NCI-H1436 (cell line): ENCODE data around the gene CBFA2T2.
A peak's percentile ranks its signal among the peaks of the same experiment; 100 is the strongest.
"Not testable (repeated sequence)": the region's sequence is repeated elsewhere in the genome, so short reads cannot be mapped to it uniquely, and the experiment has no call there.

Source experiments
- DNase-seq: peaks from one replicate; lab custom pipeline; 2025; lab: John Stamatoyannopoulos, UW

The CBFA2T2 gene

DNA sequence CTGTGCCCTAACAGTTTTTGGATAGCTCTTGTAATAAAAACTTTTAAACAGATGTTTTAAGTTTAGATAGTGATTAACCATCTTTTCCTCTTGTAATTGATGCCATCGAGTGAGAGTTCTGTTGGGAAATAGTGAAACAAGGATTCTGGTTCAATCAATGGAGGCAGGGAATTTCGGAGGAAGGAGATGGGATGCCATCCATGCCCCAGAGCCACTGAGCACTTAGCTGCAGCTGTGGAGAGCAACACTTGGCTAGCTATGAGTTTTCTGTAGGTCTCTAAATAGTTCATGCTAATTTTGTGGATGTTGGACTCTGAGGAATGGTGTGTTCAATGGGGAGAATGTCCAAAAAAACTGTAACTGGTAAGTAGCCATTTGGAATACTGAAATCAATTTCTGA is 16.7 kb downstream of the CBFA2T2 start:
- no peak for DNase-seq

DNA sequence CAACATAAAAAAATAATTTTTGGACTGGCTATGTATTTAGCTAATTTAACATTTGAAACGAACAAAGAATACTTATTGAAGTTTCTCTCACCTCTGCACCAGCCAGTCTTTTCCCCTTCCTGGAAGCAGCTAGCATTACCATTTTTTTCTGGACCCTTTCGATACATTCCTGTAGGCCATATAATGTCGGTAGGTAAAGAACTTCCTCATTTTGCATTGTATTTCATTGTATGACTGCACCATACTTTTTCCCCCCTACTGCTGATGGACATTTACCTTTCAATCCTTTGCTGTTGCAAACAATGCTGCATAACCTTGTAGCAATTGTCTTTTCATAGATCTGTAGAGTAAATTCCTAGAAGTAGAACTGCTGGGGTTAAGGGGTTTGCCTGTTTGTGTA is 17.6 kb downstream of the CBFA2T2 start:
- DNase-seq = no peak

DNA sequence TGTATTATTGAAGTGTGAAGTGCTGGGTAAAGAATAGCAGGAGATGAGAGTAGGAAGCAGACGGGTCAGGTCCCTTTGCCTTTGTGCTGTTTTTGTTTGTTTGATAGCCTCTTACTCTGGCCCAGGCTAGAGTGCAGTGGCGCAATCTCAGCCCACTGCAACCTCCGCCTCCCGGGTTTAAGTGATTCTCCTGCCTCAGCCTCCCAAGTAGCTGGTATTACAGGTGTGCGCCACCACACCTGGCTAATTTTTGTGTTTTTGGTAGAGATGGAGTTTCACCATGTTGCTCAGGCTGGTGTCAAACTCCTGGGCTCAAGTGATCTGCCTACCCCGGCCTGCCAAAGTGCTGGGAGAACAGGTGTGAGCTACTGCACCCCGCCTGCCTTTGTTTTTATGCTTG is 18.1 kb downstream of the CBFA2T2 start:
- not testable (repeated sequence) for DNase-seq

DNA sequence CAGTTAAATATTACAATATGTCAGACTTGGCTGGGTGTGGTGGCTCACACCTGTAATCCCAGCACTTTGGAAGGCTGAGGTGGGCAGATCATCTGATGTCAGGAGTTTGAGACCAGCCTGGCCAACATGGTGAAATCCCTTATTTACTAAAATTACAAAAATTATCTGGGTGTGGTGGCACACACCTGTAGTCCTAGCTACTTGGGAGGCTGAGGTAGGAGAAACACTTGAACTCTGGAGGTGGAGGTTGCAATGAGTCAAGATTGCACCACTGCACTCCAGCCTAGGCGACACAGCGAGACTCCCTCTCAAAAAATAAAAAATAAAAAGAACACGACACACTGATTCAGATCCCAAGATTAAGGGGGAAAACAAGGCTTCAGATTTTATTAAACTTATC is 19.2 kb downstream of the CBFA2T2 start:
- not testable (repeated sequence) for DNase-seq

- DNase-seq = not testable (repeated sequence)
Observed at GRCh38 chr20:33511876-33512275, 22.0 kb downstream of the CBFA2T2 start.

DNA sequence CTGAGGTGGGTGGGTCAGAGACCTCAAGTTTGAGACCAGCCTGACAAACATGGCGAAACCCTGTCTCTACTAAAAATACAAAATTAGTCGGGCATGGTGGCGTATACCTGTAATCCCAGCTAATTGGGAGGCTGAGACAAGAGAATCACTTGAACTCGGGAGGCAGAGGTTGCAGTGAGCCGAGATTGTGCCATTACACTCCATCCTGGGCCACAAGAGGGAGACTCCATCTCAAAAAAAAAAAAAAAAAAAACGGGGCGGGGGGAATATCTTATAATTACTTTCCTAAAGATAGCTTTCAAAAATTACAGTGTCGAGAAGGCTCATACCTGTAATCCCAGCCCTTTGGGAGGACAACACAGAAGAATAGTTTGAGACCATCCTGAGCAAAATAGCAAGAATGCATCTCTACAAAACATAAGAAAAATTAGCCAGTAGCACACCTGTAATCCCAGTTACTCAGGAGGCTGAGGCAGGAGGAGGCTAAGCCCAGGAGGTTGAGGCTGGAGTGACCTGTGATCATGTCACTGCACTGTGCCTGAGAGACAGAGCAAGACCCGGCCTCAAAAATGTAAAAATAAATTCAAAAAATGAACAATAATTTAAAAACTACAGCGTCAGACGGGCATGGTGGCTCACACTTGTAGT is 25.8 kb downstream of the CBFA2T2 start:
- DNase-seq = no peak

GRCh38 chr20:33516882-33517281 is 27.0 kb downstream of the CBFA2T2 start:
- DNase-seq = peak; percentile 12

- DNase-seq = no peak
Observed at GRCh38 chr20:33518071-33518470, 28.2 kb downstream of the CBFA2T2 start.

GRCh38 chr20:33521461-33521860 is 31.6 kb downstream of the CBFA2T2 start:
- DNase-seq = peak; percentile 70

GRCh38 chr20:33522256-33522820 is 32.4 kb downstream of the CBFA2T2 start:
- no peak for DNase-seq

DNA sequence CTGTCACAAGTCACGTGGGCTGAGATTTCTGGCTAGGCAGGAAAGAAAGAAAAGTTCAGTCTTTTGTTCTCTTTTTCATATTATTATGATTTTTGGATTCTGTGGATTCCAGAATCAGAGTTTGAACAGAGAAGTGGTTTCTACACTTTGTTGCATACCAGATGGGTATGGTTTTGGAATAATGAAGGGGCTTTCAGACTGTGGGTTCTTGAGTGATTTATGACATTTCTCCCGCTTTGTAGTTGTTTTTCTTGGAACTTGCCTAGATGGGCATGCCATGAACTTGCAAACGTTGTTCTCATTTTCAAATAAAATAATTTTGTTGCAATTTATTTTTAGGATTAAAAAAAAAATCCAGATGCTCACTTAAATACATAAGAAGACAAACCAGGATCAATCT is 34.4 kb downstream of the CBFA2T2 start:
- no peak for DNase-seq

- DNase-seq = no peak
Observed at GRCh38 chr20:33526769-33527168, 36.9 kb downstream of the CBFA2T2 start.

- DNase-seq = no peak
Observed at GRCh38 chr20:33531047-33531877, 41.4 kb downstream of the CBFA2T2 start.

DNA sequence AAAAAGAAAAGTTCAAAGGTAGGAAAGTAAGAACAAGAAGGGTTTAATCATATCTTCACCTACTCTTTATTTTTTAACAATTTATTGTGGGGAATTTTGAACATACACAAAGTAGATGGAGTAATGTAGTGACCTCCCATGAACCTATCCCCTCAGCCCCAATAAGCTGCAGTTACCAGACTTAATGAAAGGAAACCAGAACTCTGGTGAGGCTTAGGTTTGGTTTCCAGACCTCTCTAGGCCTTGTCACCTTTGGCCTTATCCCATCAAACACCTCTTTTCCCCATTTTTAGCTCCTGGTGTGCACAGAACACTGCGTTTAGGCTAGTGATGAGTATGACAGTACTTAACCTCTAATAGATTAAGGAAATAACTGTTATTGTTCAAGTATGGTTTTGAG is 42.0 kb downstream of the CBFA2T2 start:
- DNase-seq = no peak

GRCh38 chr20:33532753-33533459 is 43.0 kb downstream of the CBFA2T2 start:
- no peak for DNase-seq

GRCh38 chr20:33535717-33536116 is 45.8 kb downstream of the CBFA2T2 start:
- not testable (repeated sequence) for DNase-seq

GRCh38 chr20:33537608-33538007 is 47.7 kb downstream of the CBFA2T2 start:
- no peak for DNase-seq

DNA sequence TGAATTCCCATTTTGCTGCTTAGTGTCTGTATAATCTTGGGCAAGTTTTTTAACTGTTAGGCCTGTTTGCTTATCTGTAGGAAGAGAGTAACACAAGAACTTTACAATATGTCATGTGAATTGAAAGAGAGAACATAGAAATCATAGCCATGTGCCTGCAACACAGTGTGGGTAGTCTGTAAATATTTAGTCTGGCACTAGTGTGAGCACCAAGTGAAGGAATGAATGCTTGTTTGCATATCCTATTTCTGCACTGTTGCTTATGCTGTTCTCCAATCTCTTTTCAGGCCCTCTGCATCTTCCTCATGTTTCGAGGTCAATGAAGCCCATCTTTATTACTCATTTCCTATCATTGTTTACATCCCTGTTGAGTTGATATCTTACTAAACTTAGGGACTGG is 49.2 kb downstream of the CBFA2T2 start:
- no peak for DNase-seq

DNA sequence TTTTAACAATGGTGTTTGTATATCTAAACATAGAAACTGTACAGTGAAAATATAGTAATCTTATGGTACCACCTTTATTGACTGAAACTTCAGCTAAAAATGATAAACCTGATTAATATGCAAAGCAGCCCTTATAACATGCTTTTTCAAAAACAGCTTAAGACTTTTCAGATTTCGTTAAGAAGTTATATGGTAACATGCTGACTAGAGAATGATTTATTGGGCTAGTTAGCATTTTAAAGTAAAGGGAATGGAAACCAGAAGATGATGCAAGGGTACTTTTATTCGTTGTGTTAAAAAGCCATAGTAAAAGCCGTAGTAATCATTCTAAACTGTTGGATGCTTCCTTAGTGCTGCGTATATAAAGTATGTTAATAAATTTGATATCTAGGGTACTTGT is 50.5 kb downstream of the CBFA2T2 start:
- DNase-seq = no peak

DNA sequence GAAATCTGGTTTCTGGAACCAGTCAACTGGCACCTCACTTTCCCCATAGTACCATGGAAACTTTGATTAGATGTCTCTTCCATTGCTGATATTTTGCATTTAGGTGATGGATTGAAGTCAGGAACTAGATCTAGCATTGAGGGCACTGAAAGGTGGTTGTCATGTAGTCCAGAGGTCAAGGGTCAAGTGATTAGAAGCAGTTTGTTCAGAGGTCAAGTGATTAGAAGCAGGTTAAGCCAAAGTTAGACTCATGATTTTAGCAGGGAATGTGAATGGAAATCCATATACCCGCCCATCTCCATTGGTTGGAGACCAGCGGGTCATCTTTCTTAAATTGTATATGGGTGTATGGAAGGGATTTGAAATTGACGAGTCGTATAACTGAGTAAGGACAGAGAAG is 51.2 kb downstream of the CBFA2T2 start:
- DNase-seq = no peak

DNA sequence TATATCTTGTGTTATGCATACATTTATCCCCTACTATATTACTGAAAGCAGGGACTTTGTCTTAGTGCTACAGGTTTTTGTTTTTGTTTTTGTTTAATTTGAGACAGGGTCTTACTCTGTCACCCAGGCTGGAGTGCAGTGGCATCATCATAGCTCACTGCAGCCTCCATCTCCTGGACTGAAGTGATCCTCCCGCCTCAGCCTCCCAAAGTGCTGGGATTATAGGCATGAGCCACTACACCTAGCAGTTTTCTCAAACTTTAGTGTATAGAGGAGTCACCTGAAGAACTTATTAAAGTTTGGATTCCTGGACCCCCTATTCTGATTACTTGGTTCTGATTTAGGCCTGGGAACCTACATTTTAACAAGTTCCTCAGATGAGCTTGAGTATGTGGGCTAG is 51.9 kb downstream of the CBFA2T2 start:
- DNase-seq = no peak

DNA sequence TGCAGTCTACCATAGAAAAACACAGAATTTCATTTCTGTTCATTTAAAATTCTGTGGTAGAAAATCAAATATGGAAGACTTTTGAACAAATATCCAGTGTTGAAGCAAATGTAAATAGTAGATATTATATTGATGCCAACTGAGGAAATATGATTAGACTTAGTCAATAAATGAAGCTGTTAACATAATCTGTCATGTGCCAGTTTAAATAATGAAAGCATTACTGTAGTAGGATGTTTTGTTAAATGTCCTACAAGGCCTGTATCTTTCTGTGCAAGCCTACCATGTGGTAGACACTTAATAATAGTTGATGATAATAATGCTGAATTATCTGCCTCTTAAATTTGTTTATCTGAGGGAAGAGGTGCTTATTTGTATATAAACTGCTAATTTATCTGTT is 55.9 kb downstream of the CBFA2T2 start:
- no peak for DNase-seq
